Coronary artery (tissue), 2 donors: Measurements from ENCODE around the gene ZMAT2.

Experiments
- DNase-seq: peaks from one replicate; pipeline ENCODE4 v3.0.0-alpha.2; 2017; ENCODE audit warnings: low spot score
- H3K27ac ChIP-seq, 2 donors: fragments of 200-600 bp; sonication (generic); one replicate each; pipeline ENCODE4 v1.5.1; 2016 to 2019
- H3K4me3 ChIP-seq: fragments of 200-600 bp; sonication (generic); 2 replicates; pipeline ENCODE4 v1.5.1; 2016; ENCODE audit warnings: mild to moderate bottlenecking, moderate library complexity
- TF ChIP-seq, protein P1 (sequence below): fragments of 200-600 bp; sonication (generic); IDR thresholded peaks from one replicate; pipeline ENCODE4 v1.5.1; 2019; ENCODE audit warnings: antibody characterized with exemption

Gene ZMAT2

DNA sequence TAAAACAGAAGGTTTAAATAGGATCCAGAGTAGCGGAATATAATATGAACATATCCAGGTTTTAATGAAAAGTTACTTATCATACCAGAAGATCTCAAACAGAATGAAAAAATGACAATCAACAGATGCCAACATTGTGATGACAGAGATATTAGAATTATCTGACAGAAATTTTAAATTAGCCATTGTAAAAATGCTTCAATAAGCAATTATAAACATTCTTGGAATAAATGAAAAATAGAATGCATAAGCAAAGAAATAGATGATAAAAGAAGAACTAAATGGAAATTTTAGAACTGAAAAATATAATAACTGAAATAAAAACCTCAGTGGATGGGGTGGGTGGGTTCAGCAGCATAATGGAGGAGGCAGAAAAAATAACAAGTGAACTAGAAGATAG is 37.2 kb downstream of the ZMAT2 start:
- TF ChIP-seq, protein P1, sequence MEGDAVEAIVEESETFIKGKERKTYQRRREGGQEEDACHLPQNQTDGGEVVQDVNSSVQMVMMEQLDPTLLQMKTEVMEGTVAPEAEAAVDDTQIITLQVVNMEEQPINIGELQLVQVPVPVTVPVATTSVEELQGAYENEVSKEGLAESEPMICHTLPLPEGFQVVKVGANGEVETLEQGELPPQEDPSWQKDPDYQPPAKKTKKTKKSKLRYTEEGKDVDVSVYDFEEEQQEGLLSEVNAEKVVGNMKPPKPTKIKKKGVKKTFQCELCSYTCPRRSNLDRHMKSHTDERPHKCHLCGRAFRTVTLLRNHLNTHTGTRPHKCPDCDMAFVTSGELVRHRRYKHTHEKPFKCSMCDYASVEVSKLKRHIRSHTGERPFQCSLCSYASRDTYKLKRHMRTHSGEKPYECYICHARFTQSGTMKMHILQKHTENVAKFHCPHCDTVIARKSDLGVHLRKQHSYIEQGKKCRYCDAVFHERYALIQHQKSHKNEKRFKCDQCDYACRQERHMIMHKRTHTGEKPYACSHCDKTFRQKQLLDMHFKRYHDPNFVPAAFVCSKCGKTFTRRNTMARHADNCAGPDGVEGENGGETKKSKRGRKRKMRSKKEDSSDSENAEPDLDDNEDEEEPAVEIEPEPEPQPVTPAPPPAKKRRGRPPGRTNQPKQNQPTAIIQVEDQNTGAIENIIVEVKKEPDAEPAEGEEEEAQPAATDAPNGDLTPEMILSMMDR: no peak
- no peak for DNase-seq
- Histone ChIP-seq H3K27ac (no peak overlapping the region), H3K4me3 (no peak overlapping the region)

DNA sequence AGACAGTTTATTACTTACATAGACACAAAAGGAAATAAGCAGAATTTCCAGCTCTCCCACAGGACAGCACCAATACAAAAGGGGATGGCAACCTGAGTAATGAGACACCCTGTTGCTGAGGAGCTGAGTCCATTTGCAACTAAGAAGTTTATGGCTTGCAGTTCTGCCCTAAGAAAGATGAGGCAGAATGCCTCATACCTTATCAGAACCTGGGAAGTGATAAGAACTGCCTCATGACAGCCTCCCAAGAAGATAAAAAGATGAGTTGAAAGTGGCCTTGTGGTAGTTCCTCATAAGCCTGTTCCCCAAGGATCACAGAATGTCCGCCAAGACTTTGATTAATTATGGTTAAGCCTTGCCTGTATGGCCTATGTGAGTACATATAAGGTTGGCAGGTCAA is 41.7 kb downstream of the ZMAT2 start:
- H3K4me3 ChIP-seq: no peak overlapping the region
- no peak overlapping the region for H3K27ac ChIP-seq
- TF ChIP-seq, protein P1: no peak
- no peak for DNase-seq

DNA sequence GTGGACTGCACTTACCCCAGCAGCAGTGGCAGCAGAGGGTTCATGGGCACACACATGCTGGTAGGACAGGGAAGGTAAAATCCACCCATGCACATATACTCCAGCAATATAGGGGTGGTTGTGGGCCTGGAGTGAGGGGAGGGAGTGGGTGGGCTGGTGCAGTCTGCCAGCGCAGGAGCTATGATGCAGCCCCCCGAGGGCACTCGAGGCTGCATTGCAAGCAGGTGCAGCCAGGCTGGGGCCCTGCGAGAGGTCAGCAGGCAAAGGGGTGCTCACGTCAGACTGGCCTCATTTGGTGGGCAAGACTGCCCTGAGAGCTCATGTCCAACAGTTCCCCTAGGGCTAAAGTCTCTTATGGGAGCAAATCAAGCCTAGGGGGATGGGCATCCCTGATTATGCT is 53.3 kb downstream of the ZMAT2 start:
- H3K27ac ChIP-seq: no peak overlapping the region
- no peak for DNase-seq
- TF ChIP-seq, protein P1: no peak
- H3K4me3 ChIP-seq: no peak overlapping the region
